NCI-H226 (cell line): ENCODE measurements around the gene IMPA2.

ENCODE experiments used
- DNase-seq: peaks from one replicate; pipeline ENCODE4 v3.0.0-alpha.2; 2015

Gene IMPA2

GRCh38 chr18:12009581-12010140 is 28.4 kb downstream of the IMPA2 start:
- DNase-seq = no peak

- no peak for DNase-seq
These were observed 29.0 kb downstream of the IMPA2 start for GRCh38 chr18:12010187-12010802.

- no peak for DNase-seq
These were observed 30.1 kb downstream of the IMPA2 start for GRCh38 chr18:12011199-12011956.

- DNase-seq = no peak
These were observed 30.7 kb downstream of the IMPA2 start for GRCh38 chr18:12011957-12012549.

- DNase-seq = no peak
These were observed 31.4 kb downstream of the IMPA2 start for GRCh38 chr18:12012697-12013096.

- no peak for DNase-seq
These were observed 32.0 kb downstream of the IMPA2 start for GRCh38 chr18:12013186-12013916.

- DNase-seq = no peak
These were observed 32.8 kb downstream of the IMPA2 start for GRCh38 chr18:12014086-12014485.

GRCh38 chr18:12014521-12015415 is 33.5 kb downstream of the IMPA2 start:
- DNase-seq = no peak

GRCh38 chr18:12015416-12016062 is 34.2 kb downstream of the IMPA2 start:
- no peak for DNase-seq

GRCh38 chr18:12017081-12017480 is 35.8 kb downstream of the IMPA2 start:
- DNase-seq = no peak

- no peak for DNase-seq
These were observed 37.6 kb downstream of the IMPA2 start for GRCh38 chr18:12018861-12019260.

GRCh38 chr18:12021077-12021476 is 39.8 kb downstream of the IMPA2 start:
- no peak for DNase-seq

GRCh38 chr18:12021596-12021995 is 40.3 kb downstream of the IMPA2 start:
- no peak for DNase-seq

- no peak for DNase-seq
These were observed 42.1 kb downstream of the IMPA2 start for GRCh38 chr18:12023375-12023774.

- DNase-seq = no peak
These were observed 45.3 kb downstream of the IMPA2 start for GRCh38 chr18:12026562-12026961.

GRCh38 chr18:12027046-12027445 is 45.7 kb downstream of the IMPA2 start:
- DNase-seq = no peak

GRCh38 chr18:12027480-12027879 is 46.2 kb downstream of the IMPA2 start:
- no peak for DNase-seq

GRCh38 chr18:12028040-12028628 is 46.8 kb downstream of the IMPA2 start:
- no peak for DNase-seq

- DNase-seq = no peak
These were observed 47.4 kb downstream of the IMPA2 start for GRCh38 chr18:12028674-12029073.

- DNase-seq = no peak
These were observed 48.7 kb downstream of the IMPA2 start for GRCh38 chr18:12029786-12030584.
